K562 (cell line): ENCODE results near the gene ZKSCAN8. TPM values are rescaled to one million over a fixed set of nuclear protein-coding genes. Genes with fewer than 3 reads are reported as not detected.
A peak's percentile ranks its signal among the peaks of the same experiment; 100 is the strongest.

ENCODE experiments used
- ARID1B ChIP-seq: fragments of 450-650 bp; IDR thresholded peaks from 2 replicates; pipeline ENCODE4 v1.6.1; 2016; ENCODE audit warnings: antibody characterized with exemption, mild to moderate bottlenecking, inconsistent platforms
- CCAR2 ChIP-seq: fragments of 200-400 bp; formaldehyde crosslinking; IDR thresholded peaks from 2 replicates; pipeline ENCODE4 v1.6.1; 2017; ENCODE audit warnings: mild to moderate bottlenecking, low read depth, low read length
- CSDE1 ChIP-seq, 2 experiments: fragments of 450-650 bp; IDR thresholded peaks; 2 replicates each; pipeline ENCODE4 v1.6.1; 2016; ENCODE audit warnings: mild to moderate bottlenecking in 1 of 2
- ESRRA ChIP-seq: fragments of 450-650 bp; IDR thresholded peaks from 2 replicates; pipeline ENCODE4 v1.6.1; 2014; ENCODE audit warnings: low read depth, mild to moderate bottlenecking, moderate library complexity, borderline replicate concordance
- HNRNPLL ChIP-seq: fragments of 200-400 bp; formaldehyde crosslinking; IDR thresholded peaks from 2 replicates; pipeline ENCODE4 v1.6.1; 2017; ENCODE audit warnings: low read length, low read depth, mild to moderate bottlenecking; ENCODE audit not compliant: poor library complexity, severe bottlenecking
- KDM5B ChIP-seq: fragments of 200-600 bp; sonication (generic); IDR thresholded peaks from 2 replicates; pipeline ENCODE4 v1.6.1; 2012; ENCODE audit warnings: low read depth, mild to moderate bottlenecking, moderate library complexity, low read length, control low read depth, inconsistent platforms; ENCODE audit not compliant: insufficient replicate concordance
- MEIS2 ChIP-seq: fragments of 450-650 bp; IDR thresholded peaks from 2 replicates; pipeline ENCODE4 v1.6.1; 2014; ENCODE audit warnings: mild to moderate bottlenecking; ENCODE audit not compliant: partially characterized antibody
- NCOR1 ChIP-seq: fragments of 450-650 bp; IDR thresholded peaks from 2 replicates; pipeline ENCODE4 v1.6.1; 2016; ENCODE audit warnings: mild to moderate bottlenecking, moderate library complexity
- NELFE ChIP-seq: IDR thresholded peaks from 2 replicates; pipeline ENCODE4 v1.6.1; 2011; ENCODE audit warnings: mild to moderate bottlenecking; ENCODE audit not compliant: insufficient read depth, insufficient read length
- PML ChIP-seq: IDR thresholded peaks from 2 replicates; pipeline ENCODE4 v1.6.1; 2012; ENCODE audit warnings: low read length, inconsistent platforms
- POLR2AphosphoS5 ChIP-seq: IDR thresholded peaks from 2 replicates; pipeline ENCODE4 v1.6.1; 2011; ENCODE audit warnings: mild to moderate bottlenecking, low read depth, low read length, moderate library complexity; ENCODE audit not compliant: control insufficient read depth, insufficient read depth
- RBFOX2 ChIP-seq: fragments of 200-400 bp; formaldehyde crosslinking; IDR thresholded peaks from 2 replicates; pipeline ENCODE4 v1.6.1; 2017; ENCODE audit warnings: low read depth, mild to moderate bottlenecking, low read length, moderate library complexity
- RBM17 ChIP-seq: fragments of 200-400 bp; formaldehyde crosslinking; IDR thresholded peaks from 2 replicates; pipeline ENCODE4 v1.6.1; 2017; ENCODE audit warnings: low read depth, mild to moderate bottlenecking, low read length, borderline replicate concordance
- SNIP1 ChIP-seq: fragments of 450-650 bp; IDR thresholded peaks from 2 replicates; pipeline ENCODE4 v1.7.1; 2017; ENCODE audit warnings: low read depth, mild to moderate bottlenecking
- SP2 ChIP-seq: IDR thresholded peaks from 2 replicates; pipeline ENCODE4 v1.6.1; 2011; ENCODE audit warnings: mild to moderate bottlenecking, low read depth, low read length, moderate library complexity; ENCODE audit not compliant: poor library complexity, severe bottlenecking; ENCODE audit errors: extremely low read depth
- SUPT5H ChIP-seq: fragments of 450-650 bp; IDR thresholded peaks from 2 replicates; pipeline ENCODE4 v1.6.1; 2016
- TBL1XR1 ChIP-seq, 2 experiments: IDR thresholded peaks; 2 replicates each; pipeline ENCODE4 v1.6.1; 2012; ENCODE audit warnings: improper control_type of control experiment in 2 of 2, low read length in 2 of 2, mild to moderate bottlenecking in 1 of 2
- USF2 ChIP-seq: sonication (generic); formaldehyde crosslinking; IDR thresholded peaks from 2 replicates; pipeline ENCODE4 v1.5.0; 2020; ENCODE audit warnings: missing genetic modification reagents
- YY1 ChIP-seq, 3 experiments: IDR thresholded peaks; 2 replicates each; pipeline ENCODE4 v1.6.1; 2011; ENCODE audit warnings: low read length in 2 of 3, mild to moderate bottlenecking in 2 of 3, moderate library complexity in 2 of 3, borderline replicate concordance in 1 of 3, control low read depth in 1 of 3, low read depth in 1 of 3; ENCODE audit not compliant: insufficient read depth in 3 of 3, insufficient replicate concordance in 2 of 3, control insufficient read depth in 1 of 3, insufficient read length in 1 of 3; ENCODE audit errors: extremely low read depth in 1 of 3
- ZNF12 ChIP-seq: sonication (generic); formaldehyde crosslinking; IDR thresholded peaks from 2 replicates; pipeline ENCODE4 v1.4.0; 2020; ENCODE audit warnings: mild to moderate bottlenecking, missing genetic modification reagents
- ZNF316 ChIP-seq: fragments of 450-650 bp; IDR thresholded peaks from 2 replicates; pipeline ENCODE4 v1.6.1; 2016
- polyA plus RNA-seq, 8 experiments: library from polyadenylated mRNA; depleted of rRNA in 4 of 8; stranded (reverse) in 5 of 8; unstranded in 3 of 8; fragments of >200 nt; fragmentation: Nextera tagmentation in 2 of 8; fragmentation: Illumina TruSeq in 1 of 8; extraction: Ambion mirVana in 2 of 8; extraction: Trizol in 1 of 8; gene quantifications; 2 replicates each; pipeline versions ENCODE4 v1.2.1 to v1.2.3, GENCODE V29; 2011 to 2014; ENCODE audit warnings: inconsistent platforms in 1 of 8, missing spikeins in 1 of 8
- total RNA-seq, 7 experiments: library from RNA; depleted of rRNA in 6 of 7; stranded (reverse); fragments of >200 nt in 6 of 7; fragmentation: Illumina TruSeq in 2 of 7; extraction: Trizol in 2 of 7; gene quantifications; 2 replicates each; pipeline versions ENCODE4 v1.2.1 to v1.2.3, GENCODE V29; 2011 to 2021; ENCODE audit warnings: low replicate concordance in 1 of 7
- TF ChIP-seq, protein P1 (sequence below): fragments of 250-450 bp; sonication (Bioruptor Pico); IDR thresholded peaks from 2 replicates; pipeline ENCODE4 v1.4.0; 2020; ENCODE audit warnings: mild to moderate bottlenecking
- TF ChIP-seq, protein P2 (sequence below): sonication (generic); formaldehyde crosslinking; IDR thresholded peaks from 2 replicates; pipeline ENCODE4 v1.4.0; 2020; ENCODE audit warnings: mild to moderate bottlenecking, missing genetic modification reagents

ZKSCAN8 gene
- total and polyA plus RNA-seq, 9 of the 15 experiments (the other 6 are each of a cell fraction or from before 2014, with no cell fraction given) = 3.3 to 37.7 (median 21.7) TPM

DNA sequence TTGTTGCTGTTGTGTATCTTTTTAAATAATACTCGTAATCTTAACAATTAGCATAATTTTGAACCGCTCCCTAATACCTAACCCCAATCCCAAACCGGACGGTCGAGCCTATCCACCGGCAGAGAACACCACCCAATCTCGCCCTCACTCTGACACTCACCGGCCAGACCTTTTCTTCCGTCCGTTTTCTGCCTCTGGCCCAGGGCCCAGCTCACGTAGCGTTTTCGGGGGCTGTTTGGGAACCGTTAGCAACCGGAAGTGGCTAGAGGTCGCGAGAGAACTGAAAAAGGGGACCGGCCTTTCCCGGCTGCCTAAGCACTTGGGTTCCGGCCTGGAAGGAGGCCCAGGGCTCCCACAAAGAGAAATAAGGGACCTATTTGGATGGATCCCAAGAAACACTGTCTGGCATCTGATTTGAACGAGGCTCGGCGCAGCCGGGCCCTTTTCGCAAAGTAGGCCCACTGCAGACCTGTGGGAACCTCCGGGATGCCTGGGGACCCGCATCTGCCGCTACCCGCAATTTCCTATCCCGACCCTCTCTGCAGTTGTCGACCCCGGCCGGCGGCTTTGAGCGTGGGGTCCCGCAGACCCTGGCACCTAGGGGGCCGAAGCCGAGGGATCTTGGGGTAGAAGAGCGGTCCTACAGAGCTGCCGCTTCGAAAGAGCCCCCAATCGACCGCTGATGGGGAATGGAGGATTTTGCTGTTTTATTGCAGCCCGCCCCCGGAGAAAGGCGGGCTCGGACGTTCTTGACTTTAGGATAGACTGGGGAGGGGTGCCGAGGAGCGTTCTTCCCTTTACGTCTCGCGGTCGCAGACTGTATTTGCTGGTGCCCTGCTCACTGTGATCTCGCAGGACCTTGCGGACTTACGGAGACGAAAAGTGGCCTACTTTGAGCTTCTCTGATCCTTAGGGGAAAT lies 4.8 kb upstream of the ZKSCAN8 start (continued):
- TF ChIP-seq, protein P1, sequence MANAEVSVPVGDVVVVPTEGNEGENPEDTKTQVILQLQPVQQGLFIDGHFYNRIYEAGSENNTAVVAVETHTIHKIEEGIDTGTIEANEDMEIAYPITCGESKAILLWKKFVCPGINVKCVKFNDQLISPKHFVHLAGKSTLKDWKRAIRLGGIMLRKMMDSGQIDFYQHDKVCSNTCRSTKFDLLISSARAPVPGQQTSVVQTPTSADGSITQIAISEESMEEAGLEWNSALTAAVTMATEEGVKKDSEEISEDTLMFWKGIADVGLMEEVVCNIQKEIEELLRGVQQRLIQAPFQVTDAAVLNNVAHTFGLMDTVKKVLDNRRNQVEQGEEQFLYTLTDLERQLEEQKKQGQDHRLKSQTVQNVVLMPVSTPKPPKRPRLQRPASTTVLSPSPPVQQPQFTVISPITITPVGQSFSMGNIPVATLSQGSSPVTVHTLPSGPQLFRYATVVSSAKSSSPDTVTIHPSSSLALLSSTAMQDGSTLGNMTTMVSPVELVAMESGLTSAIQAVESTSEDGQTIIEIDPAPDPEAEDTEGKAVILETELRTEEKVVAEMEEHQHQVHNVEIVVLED (CRISPR knock-in tag) = peak; percentile 56; the same call in 1 of the 2 replicates
- peak; percentile 89; the same call in 1 of the 2 replicates for TF ChIP-seq CCAR2
- peak; percentile 32 for TF ChIP-seq SP2
- peak; percentile 93 for TF ChIP-seq SUPT5H
- no peak for TF ChIP-seq USF2 (CRISPR knock-in tag)
- peak; percentile 68 for TF ChIP-seq HNRNPLL
- TF ChIP-seq YY1 (IDR thresholded peaks at IDR 0.05; ENCODE audit: borderline replicate concordance in 1 of 3, control insufficient read depth in 1 of 3, extremely low read depth in 1 of 3, insufficient read depth in 3 of 3, insufficient read length in 1 of 3, insufficient replicate concordance in 2 of 3, low read depth in 1 of 3, low read length in 2 of 3) = peak in 2 of 3 experiments; percentile 69 to 75
- TF ChIP-seq ZNF12 (CRISPR knock-in tag) = peak; percentile 78
- peak; percentile 97 for TF ChIP-seq POLR2AphosphoS5
- TF ChIP-seq RBM17 = no peak
- TF ChIP-seq RBFOX2 = peak; percentile 92
- TF ChIP-seq, protein P2, sequence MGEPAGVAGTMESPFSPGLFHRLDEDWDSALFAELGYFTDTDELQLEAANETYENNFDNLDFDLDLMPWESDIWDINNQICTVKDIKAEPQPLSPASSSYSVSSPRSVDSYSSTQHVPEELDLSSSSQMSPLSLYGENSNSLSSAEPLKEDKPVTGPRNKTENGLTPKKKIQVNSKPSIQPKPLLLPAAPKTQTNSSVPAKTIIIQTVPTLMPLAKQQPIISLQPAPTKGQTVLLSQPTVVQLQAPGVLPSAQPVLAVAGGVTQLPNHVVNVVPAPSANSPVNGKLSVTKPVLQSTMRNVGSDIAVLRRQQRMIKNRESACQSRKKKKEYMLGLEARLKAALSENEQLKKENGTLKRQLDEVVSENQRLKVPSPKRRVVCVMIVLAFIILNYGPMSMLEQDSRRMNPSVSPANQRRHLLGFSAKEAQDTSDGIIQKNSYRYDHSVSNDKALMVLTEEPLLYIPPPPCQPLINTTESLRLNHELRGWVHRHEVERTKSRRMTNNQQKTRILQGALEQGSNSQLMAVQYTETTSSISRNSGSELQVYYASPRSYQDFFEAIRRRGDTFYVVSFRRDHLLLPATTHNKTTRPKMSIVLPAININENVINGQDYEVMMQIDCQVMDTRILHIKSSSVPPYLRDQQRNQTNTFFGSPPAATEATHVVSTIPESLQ (CRISPR knock-in tag) = peak; percentile 54; the same call in 1 of the 2 replicates
- peak; percentile 76 for TF ChIP-seq NCOR1
- peak; percentile 85 to 94 for TF ChIP-seq TBL1XR1 (IDR thresholded peaks at IDR 0.05; ENCODE audit: low read length in 2 of 2)
- TF ChIP-seq PML = peak; percentile 88
- TF ChIP-seq ARID1B = peak; percentile 54
- TF ChIP-seq CSDE1 (IDR thresholded peaks at IDR 0.05) = peak in 1 of 2 experiments; percentile 68; a peak in 2 of 4 replicates
- TF ChIP-seq ZNF316 = no peak
- peak; percentile 87 for TF ChIP-seq KDM5B
- TF ChIP-seq ESRRA = peak; percentile 92
- TF ChIP-seq NELFE = no peak
- TF ChIP-seq MEIS2 = peak; percentile 27
- TF ChIP-seq SNIP1 = 0 out of 2 replicates have a peak, but pooled peaks have one; percentile 22
